HepG2 (cell line): ENCODE data around the gene KATNB1. TPM values are rescaled to one million over a fixed set of nuclear protein-coding genes. Genes with fewer than 3 reads are reported as not detected.

Experiments
- ARHGAP35 ChIP-seq: sonication (generic); formaldehyde crosslinking; IDR thresholded peaks from 2 replicates; pipeline ENCODE4 v1.9.0; 2022; ENCODE audit warnings: mild to moderate bottlenecking, inconsistent platforms, moderate library complexity, missing genetic modification reagents, borderline replicate concordance
- ARNT2 ChIP-seq: sonication (generic); formaldehyde crosslinking; IDR thresholded peaks from 2 replicates; pipeline ENCODE4 v1.8.0; 2022; ENCODE audit warnings: mild to moderate bottlenecking, low read depth, missing genetic modification reagents, moderate library complexity
- CEBPB ChIP-seq: IDR thresholded peaks from 2 replicates; pipeline ENCODE4 v1.6.1; 2011; ENCODE audit warnings: low read depth, low read length, improper control_type of control experiment, borderline replicate concordance
- DPF2 ChIP-seq: sonication (generic); formaldehyde crosslinking; IDR thresholded peaks from 2 replicates; pipeline ENCODE4 v1.4.0; 2020; ENCODE audit warnings: mild to moderate bottlenecking, low read depth, missing genetic modification reagents, borderline replicate concordance
- GFI1 ChIP-seq: sonication (generic); formaldehyde crosslinking; IDR thresholded peaks from 2 replicates; pipeline ENCODE4 v1.5.0; 2020; ENCODE audit warnings: missing genetic modification reagents, mild to moderate bottlenecking, borderline replicate concordance
- MTF2 ChIP-seq: sonication (generic); formaldehyde crosslinking; IDR thresholded peaks from 2 replicates; pipeline ENCODE4 v1.5.0; 2020; ENCODE audit warnings: missing genetic modification reagents, borderline replicate concordance
- PAX8 ChIP-seq: sonication (generic); formaldehyde crosslinking; IDR thresholded peaks from 2 replicates; pipeline ENCODE4 v1.8.0; 2022; ENCODE audit warnings: mild to moderate bottlenecking, missing genetic modification reagents, borderline replicate concordance
- TCF12 ChIP-seq, 2 experiments: fragments of 450-650 bp in 1 of 2; sonication (generic) in 1 of 2; formaldehyde crosslinking in 1 of 2; IDR thresholded peaks; 2 replicates each; pipeline versions ENCODE4 v1.6.1 to v1.8.0; 2017 to 2022; ENCODE audit warnings: antibody characterized with exemption in 1 of 2, mild to moderate bottlenecking in 1 of 2, missing genetic modification reagents in 1 of 2, moderate library complexity in 1 of 2
- ZFP1 ChIP-seq: IDR thresholded peaks from 2 replicates; pipeline ENCODE4 v1.6.1; 2016
- ZMAT3 ChIP-seq: sonication (generic); formaldehyde crosslinking; conservative IDR thresholded peaks from 2 replicates; pipeline ENCODE4 v1.7.0; 2021; ENCODE audit warnings: missing genetic modification reagents
- ZMYM3 ChIP-seq: sonication (generic); formaldehyde crosslinking; IDR thresholded peaks from 2 replicates; pipeline ENCODE4 v1.5.1; 2020; ENCODE audit warnings: mild to moderate bottlenecking, missing genetic modification reagents
- ZNF33B ChIP-seq: sonication (generic); formaldehyde crosslinking; IDR thresholded peaks from 2 replicates; pipeline ENCODE4 v1.5.1; 2020; ENCODE audit warnings: mild to moderate bottlenecking, missing genetic modification reagents
- ZNF382 ChIP-seq: sonication (generic); formaldehyde crosslinking; IDR thresholded peaks from 2 replicates; pipeline ENCODE4 v1.5.0; 2020; ENCODE audit warnings: missing genetic modification reagents, mild to moderate bottlenecking, borderline replicate concordance
- ZNF629 ChIP-seq: sonication (generic); formaldehyde crosslinking; conservative IDR thresholded peaks from 2 replicates; pipeline ENCODE4 v1.5.0; 2020; ENCODE audit warnings: missing genetic modification reagents
- ZNF709 ChIP-seq: sonication (generic); formaldehyde crosslinking; IDR thresholded peaks from 2 replicates; pipeline ENCODE4 v1.5.0; 2020; ENCODE audit warnings: mild to moderate bottlenecking, missing genetic modification reagents
- ZNF781 ChIP-seq: sonication (generic); formaldehyde crosslinking; IDR thresholded peaks from 2 replicates; pipeline ENCODE4 v1.5.1; 2020; ENCODE audit warnings: borderline replicate concordance, mild to moderate bottlenecking, missing genetic modification reagents; ENCODE audit errors: not compliant biosample characterization
- polyA plus RNA-seq, 8 experiments: library from polyadenylated mRNA; depleted of rRNA in 3 of 8; stranded (reverse) in 7 of 8; unstranded in 1 of 8; fragments of >200 nt; fragmentation: Illumina TruSeq in 4 of 8; extraction: Trizol in 4 of 8; gene quantifications; 2 replicates each; pipeline versions ENCODE4 v1.2.1 to v1.2.3, GENCODE V29; 2011 to 2016; ENCODE audit warnings: low read depth in 4 of 8, missing spikeins in 1 of 8, mixed read lengths in 1 of 8; ENCODE audit not compliant: insufficient read depth in 1 of 8
- total RNA-seq, 5 experiments: library from RNA; depleted of rRNA; stranded (reverse); fragments of >200 nt; fragmentation: Illumina TruSeq; extraction: Trizol; gene quantifications; 2 replicates each; pipeline ENCODE4 v1.2.3, GENCODE V29; 2016; ENCODE audit warnings: low read depth in 1 of 5
- TF ChIP-seq, protein P1 (sequence below): sonication (generic); formaldehyde crosslinking; IDR thresholded peaks from 2 replicates; pipeline ENCODE4 v1.5.0; 2020; ENCODE audit warnings: mild to moderate bottlenecking, missing genetic modification reagents
- TF ChIP-seq, protein P2 (sequence below): sonication (generic); formaldehyde crosslinking; IDR thresholded peaks from 2 replicates; pipeline ENCODE4 v1.9.0; 2021; ENCODE audit warnings: mild to moderate bottlenecking, missing genetic modification reagents
- TF ChIP-seq, protein P3 (sequence below): sonication (generic); formaldehyde crosslinking; IDR thresholded peaks from 2 replicates; pipeline ENCODE4 v1.8.0; 2022; ENCODE audit warnings: mild to moderate bottlenecking, missing genetic modification reagents, borderline replicate concordance

The KATNB1 gene
- total and polyA plus RNA-seq, 2 of the 13 experiments (the other 11 are each of a cell fraction or from before 2014, with no cell fraction given) = 31.5 to 43.5 TPM

GRCh38 chr16:57799600-57800199, 64.1 kb downstream of the KATNB1 start (continued):
- no peak for TF ChIP-seq ZNF33B (CRISPR knock-in tag)
- no peak for TF ChIP-seq ZMAT3
- TF ChIP-seq ZNF781 (CRISPR knock-in tag) = no peak
- peak; percentile 4; the same call in 1 of the 2 replicates for TF ChIP-seq CEBPB
- TF ChIP-seq DPF2 = no peak
- no peak for TF ChIP-seq PAX8
- no peak for TF ChIP-seq ARNT2 (CRISPR knock-in tag)
- TF ChIP-seq ZNF382 (CRISPR knock-in tag) = no peak
- TF ChIP-seq, protein P1, sequence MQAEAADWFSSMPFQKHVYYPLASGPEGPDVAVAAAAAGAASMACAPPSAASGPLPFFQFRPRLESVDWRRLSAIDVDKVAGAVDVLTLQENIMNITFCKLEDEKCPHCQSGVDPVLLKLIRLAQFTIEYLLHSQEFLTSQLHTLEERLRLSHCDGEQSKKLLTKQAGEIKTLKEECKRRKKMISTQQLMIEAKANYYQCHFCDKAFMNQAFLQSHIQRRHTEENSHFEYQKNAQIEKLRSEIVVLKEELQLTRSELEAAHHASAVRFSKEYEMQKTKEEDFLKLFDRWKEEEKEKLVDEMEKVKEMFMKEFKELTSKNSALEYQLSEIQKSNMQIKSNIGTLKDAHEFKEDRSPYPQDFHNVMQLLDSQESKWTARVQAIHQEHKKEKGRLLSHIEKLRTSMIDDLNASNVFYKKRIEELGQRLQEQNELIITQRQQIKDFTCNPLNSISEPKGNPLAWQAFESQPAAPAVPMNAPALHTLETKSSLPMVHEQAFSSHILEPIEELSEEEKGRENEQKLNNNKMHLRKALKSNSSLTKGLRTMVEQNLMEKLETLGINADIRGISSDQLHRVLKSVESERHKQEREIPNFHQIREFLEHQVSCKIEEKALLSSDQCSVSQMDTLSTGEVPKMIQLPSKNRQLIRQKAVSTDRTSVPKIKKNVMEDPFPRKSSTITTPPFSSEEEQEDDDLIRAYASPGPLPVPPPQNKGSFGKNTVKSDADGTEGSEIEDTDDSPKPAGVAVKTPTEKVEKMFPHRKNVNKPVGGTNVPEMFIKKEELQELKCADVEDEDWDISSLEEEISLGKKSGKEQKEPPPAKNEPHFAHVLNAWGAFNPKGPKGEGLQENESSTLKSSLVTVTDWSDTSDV (CRISPR knock-in tag) = no peak
- no peak for TF ChIP-seq GFI1
- no peak for TF ChIP-seq TCF12 (IDR thresholded peaks at IDR 0.05)
- no peak for TF ChIP-seq TCF12 (CRISPR knock-in tag; IDR thresholded peaks at IDR 0.05)
- TF ChIP-seq ARHGAP35 (CRISPR knock-in tag) = no peak
- TF ChIP-seq, protein P2, sequence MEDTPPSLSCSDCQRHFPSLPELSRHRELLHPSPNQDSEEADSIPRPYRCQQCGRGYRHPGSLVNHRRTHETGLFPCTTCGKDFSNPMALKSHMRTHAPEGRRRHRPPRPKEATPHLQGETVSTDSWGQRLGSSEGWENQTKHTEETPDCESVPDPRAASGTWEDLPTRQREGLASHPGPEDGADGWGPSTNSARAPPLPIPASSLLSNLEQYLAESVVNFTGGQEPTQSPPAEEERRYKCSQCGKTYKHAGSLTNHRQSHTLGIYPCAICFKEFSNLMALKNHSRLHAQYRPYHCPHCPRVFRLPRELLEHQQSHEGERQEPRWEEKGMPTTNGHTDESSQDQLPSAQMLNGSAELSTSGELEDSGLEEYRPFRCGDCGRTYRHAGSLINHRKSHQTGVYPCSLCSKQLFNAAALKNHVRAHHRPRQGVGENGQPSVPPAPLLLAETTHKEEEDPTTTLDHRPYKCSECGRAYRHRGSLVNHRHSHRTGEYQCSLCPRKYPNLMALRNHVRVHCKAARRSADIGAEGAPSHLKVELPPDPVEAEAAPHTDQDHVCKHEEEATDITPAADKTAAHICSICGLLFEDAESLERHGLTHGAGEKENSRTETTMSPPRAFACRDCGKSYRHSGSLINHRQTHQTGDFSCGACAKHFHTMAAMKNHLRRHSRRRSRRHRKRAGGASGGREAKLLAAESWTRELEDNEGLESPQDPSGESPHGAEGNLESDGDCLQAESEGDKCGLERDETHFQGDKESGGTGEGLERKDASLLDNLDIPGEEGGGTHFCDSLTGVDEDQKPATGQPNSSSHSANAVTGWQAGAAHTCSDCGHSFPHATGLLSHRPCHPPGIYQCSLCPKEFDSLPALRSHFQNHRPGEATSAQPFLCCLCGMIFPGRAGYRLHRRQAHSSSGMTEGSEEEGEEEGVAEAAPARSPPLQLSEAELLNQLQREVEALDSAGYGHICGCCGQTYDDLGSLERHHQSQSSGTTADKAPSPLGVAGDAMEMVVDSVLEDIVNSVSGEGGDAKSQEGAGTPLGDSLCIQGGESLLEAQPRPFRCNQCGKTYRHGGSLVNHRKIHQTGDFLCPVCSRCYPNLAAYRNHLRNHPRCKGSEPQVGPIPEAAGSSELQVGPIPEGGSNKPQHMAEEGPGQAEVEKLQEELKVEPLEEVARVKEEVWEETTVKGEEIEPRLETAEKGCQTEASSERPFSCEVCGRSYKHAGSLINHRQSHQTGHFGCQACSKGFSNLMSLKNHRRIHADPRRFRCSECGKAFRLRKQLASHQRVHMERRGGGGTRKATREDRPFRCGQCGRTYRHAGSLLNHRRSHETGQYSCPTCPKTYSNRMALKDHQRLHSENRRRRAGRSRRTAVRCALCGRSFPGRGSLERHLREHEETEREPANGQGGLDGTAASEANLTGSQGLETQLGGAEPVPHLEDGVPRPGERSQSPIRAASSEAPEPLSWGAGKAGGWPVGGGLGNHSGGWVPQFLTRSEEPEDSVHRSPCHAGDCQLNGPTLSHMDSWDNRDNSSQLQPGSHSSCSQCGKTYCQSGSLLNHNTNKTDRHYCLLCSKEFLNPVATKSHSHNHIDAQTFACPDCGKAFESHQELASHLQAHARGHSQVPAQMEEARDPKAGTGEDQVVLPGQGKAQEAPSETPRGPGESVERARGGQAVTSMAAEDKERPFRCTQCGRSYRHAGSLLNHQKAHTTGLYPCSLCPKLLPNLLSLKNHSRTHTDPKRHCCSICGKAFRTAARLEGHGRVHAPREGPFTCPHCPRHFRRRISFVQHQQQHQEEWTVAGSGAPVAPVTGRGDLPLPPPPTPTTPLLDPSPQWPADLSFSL (CRISPR knock-in tag) = no peak
- no peak for TF ChIP-seq ZFP1 (CRISPR knock-in tag)
- no peak for TF ChIP-seq ZNF629 (CRISPR knock-in tag)
- TF ChIP-seq MTF2 = no peak
- TF ChIP-seq, protein P3, sequence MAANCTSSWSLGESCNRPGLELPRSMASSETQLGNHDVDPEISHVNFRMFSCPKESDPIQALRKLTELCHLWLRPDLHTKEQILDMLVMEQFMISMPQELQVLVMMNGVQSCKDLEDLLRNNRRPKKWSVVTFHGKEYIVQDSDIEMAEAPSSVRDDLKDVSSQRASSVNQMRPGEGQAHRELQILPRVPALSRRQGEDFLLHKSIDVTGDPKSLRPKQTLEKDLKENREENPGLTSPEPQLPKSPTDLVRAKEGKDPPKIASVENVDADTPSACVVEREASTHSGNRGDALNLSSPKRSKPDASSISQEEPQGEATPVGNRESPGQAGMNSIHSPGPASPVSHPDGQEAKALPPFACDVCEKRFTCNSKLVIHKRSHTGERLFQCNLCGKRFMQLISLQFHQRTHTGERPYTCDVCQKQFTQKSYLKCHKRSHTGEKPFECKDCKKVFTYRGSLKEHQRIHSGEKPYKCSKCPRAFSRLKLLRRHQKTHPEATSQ (CRISPR knock-in tag) = no peak
- TF ChIP-seq ZNF709 (CRISPR knock-in tag) = no peak
- 0 out of 2 replicates have a peak, but pooled peaks have one; percentile 48 for TF ChIP-seq ZMYM3
